GM23338 (cell line): Measurements from ENCODE around the gene UBA6. TPM values are rescaled to one million over a fixed set of nuclear protein-coding genes. Genes with fewer than 3 reads are reported as not detected.
"Not testable (repeated sequence)": the region's sequence is repeated elsewhere in the genome, so short reads cannot be mapped to it uniquely, and the experiment has no call there.

Experiments
- ATAC-seq: fragments of 200-7000 bp; cut with Tn5 transposase; 3 replicates; pipeline ENCODE4 v1.9.1; 2020
- DNase-seq: peaks from one replicate; pipeline ENCODE4 v3.0.0-alpha.2; 2015; ENCODE audit warnings: low spot score
- H2AFZ ChIP-seq: fragments of 200-600 bp; sonication (generic); 2 replicates; pipeline ENCODE4 v1.8.0; 2016; ENCODE audit warnings: antibody characterized with exemption, mild to moderate bottlenecking, moderate library complexity
- H3F3A ChIP-seq: fragments of 200-600 bp; sonication (generic); replicated peaks from 2 replicates; pipeline ENCODE4 v1.8.0; 2017; ENCODE audit warnings: antibody characterized with exemption, mixed run types, low read depth
- H3K27ac ChIP-seq: fragments of 200-600 bp; sonication (generic); 2 replicates; pipeline ENCODE4 v1.6.1; 2016; ENCODE audit warnings: low read depth
- H3K27me3 ChIP-seq: fragments of 200-600 bp; sonication (generic); 2 replicates; pipeline ENCODE4 v1.8.0; 2016; ENCODE audit warnings: mild to moderate bottlenecking, mixed run types, moderate library complexity; ENCODE audit not compliant: insufficient read depth
- H3K36me3 ChIP-seq: fragments of 200-600 bp; sonication (generic); 2 replicates; pipeline ENCODE4 v1.8.0; 2016; ENCODE audit warnings: mild to moderate bottlenecking; ENCODE audit not compliant: insufficient read depth
- H3K4me1 ChIP-seq: fragments of 200-600 bp; sonication (generic); 2 replicates; pipeline ENCODE4 v1.8.0; 2016; ENCODE audit warnings: mild to moderate bottlenecking, moderate library complexity; ENCODE audit not compliant: insufficient read depth
- H3K4me2 ChIP-seq: fragments of 200-600 bp; sonication (generic); 2 replicates; pipeline ENCODE4 v1.7.1; 2017; ENCODE audit warnings: mixed run types
- H3K4me3 ChIP-seq: fragments of 200-600 bp; sonication (generic); 2 replicates; pipeline ENCODE4 v1.6.1; 2016; ENCODE audit warnings: mixed run types
- H3K79me2 ChIP-seq: fragments of 200-600 bp; sonication (generic); replicated peaks from 2 replicates; pipeline ENCODE4 v1.8.0; 2017; ENCODE audit warnings: mild to moderate bottlenecking; ENCODE audit not compliant: insufficient read depth
- H3K9me2 ChIP-seq: fragments of 200-600 bp; sonication (generic); 2 replicates; pipeline ENCODE4 v1.8.0; 2017; ENCODE audit not compliant: insufficient read depth
- H4K20me1 ChIP-seq: fragments of 200-600 bp; sonication (generic); replicated peaks from 2 replicates; pipeline ENCODE4 v1.8.0; 2017; ENCODE audit warnings: mild to moderate bottlenecking; ENCODE audit not compliant: insufficient read depth
- H3K27ac Mint-ChIP-seq: 2 replicates; pipeline ENCODE4 v1.8.0; 2020; ENCODE audit warnings: inconsistent platforms, mild to moderate bottlenecking, moderate library complexity, mixed read lengths
- H3K27me3 Mint-ChIP-seq: 3 replicates; pipeline ENCODE4 v1.8.0; 2022; ENCODE audit warnings: low read depth, mild to moderate bottlenecking, moderate library complexity, mixed read lengths, inconsistent platforms; ENCODE audit not compliant: insufficient read depth, poor library complexity
- H3K36me3 Mint-ChIP-seq: 3 replicates; pipeline ENCODE4 v1.8.0; 2021; ENCODE audit warnings: low read depth, mild to moderate bottlenecking, inconsistent platforms, moderate library complexity, mixed read lengths
- H3K4me1 Mint-ChIP-seq: 3 replicates; pipeline ENCODE4 v1.8.0; 2020; ENCODE audit warnings: mild to moderate bottlenecking, inconsistent platforms, mixed read lengths
- H3K4me3 Mint-ChIP-seq: 3 replicates; pipeline ENCODE4 v1.8.0; 2021; ENCODE audit warnings: moderate library complexity, mild to moderate bottlenecking, inconsistent platforms, mixed read lengths
- H3K9me3 Mint-ChIP-seq: 3 replicates; pipeline ENCODE4 v1.8.0; 2020; ENCODE audit warnings: moderate library complexity, mild to moderate bottlenecking, inconsistent platforms, mixed read lengths
- CREB1 ChIP-seq: fragments of 250-450 bp; sonication (Bioruptor Pico); IDR thresholded peaks from 2 replicates; pipeline ENCODE4 v1.5.0; 2020; ENCODE audit warnings: low read depth, mild to moderate bottlenecking, moderate library complexity
- ETS1 ChIP-seq: IDR thresholded peaks from 2 replicates; pipeline ENCODE4 v1.6.1; 2016; ENCODE audit warnings: antibody characterized with exemption
- EZH2 ChIP-seq: fragments of 200-600 bp; sonication (generic); IDR thresholded peaks from one replicate; pipeline ENCODE4 v1.8.0; 2017; ENCODE audit warnings: antibody characterized with exemption, mild to moderate bottlenecking, low read depth; ENCODE audit not compliant: unreplicated experiment
- EZH2phosphoT487 ChIP-seq: fragments of 200-600 bp; sonication (generic); IDR thresholded peaks from one replicate; pipeline ENCODE4 v1.8.1; 2018; ENCODE audit warnings: antibody characterized with exemption; ENCODE audit not compliant: unreplicated experiment
- JUNB ChIP-seq: IDR thresholded peaks from one replicate; pipeline ENCODE4 v1.6.1; 2016; ENCODE audit warnings: antibody characterized with exemption; ENCODE audit not compliant: unreplicated experiment
- NANOG ChIP-seq: IDR thresholded peaks from 2 replicates; pipeline ENCODE4 v1.6.1; 2016; ENCODE audit warnings: antibody characterized with exemption, borderline replicate concordance
- POLR2AphosphoS5 ChIP-seq: IDR thresholded peaks from 2 replicates; pipeline ENCODE4 v1.6.1; 2016; ENCODE audit warnings: antibody characterized with exemption, low read depth
- REST ChIP-seq: IDR thresholded peaks from one replicate; pipeline ENCODE4 v1.6.1; 2018; ENCODE audit warnings: antibody characterized with exemption; ENCODE audit not compliant: unreplicated experiment
- STAT1 ChIP-seq: IDR thresholded peaks from one replicate; pipeline ENCODE4 v1.6.1; 2016; ENCODE audit warnings: antibody characterized with exemption; ENCODE audit not compliant: unreplicated experiment
- ZNF114 ChIP-seq: fragments of 250-450 bp; sonication (Bioruptor Pico); IDR thresholded peaks from 2 replicates; pipeline ENCODE4 v1.5.0; 2020; ENCODE audit warnings: mild to moderate bottlenecking, moderate library complexity
- ZNF331 ChIP-seq: fragments of 250-450 bp; sonication (Bioruptor Pico); IDR thresholded peaks from 2 replicates; pipeline ENCODE4 v1.5.0; 2020; ENCODE audit warnings: low read depth, mild to moderate bottlenecking, moderate library complexity
- ZNF462 ChIP-seq: fragments of 250-450 bp; sonication (Bioruptor Pico); IDR thresholded peaks from 2 replicates; pipeline ENCODE4 v1.5.0; 2020; ENCODE audit warnings: mild to moderate bottlenecking, moderate library complexity
- polyA plus RNA-seq: library from polyadenylated mRNA; unstranded; fragments of >200 nt; fragmentation: Nextera tagmentation; extraction: Ambion mirVana; gene quantifications from 2 replicates; pipeline ENCODE4 v1.2.1, GENCODE V29; 2016
- total RNA-seq: library from RNA; depleted of rRNA; stranded (reverse); fragments of >200 nt; shearing (Covaris generic); gene quantifications from 2 replicates; pipeline ENCODE4 v1.2.3, GENCODE V29; 2014

The UBA6 gene
- total and polyA plus RNA-seq, 2 experiments from 2014 or later: 17.6 to 77.3 TPM

- not testable (repeated sequence) for H3K27ac ChIP-seq, H3K27me3 Mint-ChIP-seq, H3K4me3 Mint-ChIP-seq, H3K4me2 ChIP-seq, H3K9me2 ChIP-seq, H3K36me3 Mint-ChIP-seq, DNase-seq, H3K9me3 Mint-ChIP-seq, H3K27ac Mint-ChIP-seq, H4K20me1 ChIP-seq, H3K27me3 ChIP-seq, H3K4me3 ChIP-seq, ATAC-seq, H2AFZ ChIP-seq, H3F3A ChIP-seq
- Histone ChIP-seq H3K4me1 (peaks cover 15% of the 10 kb centered on the region), H3K36me3 (peaks cover 11% of the 10 kb centered on the region; the same call in 1 of the 2 replicates), H3K79me2 (peaks cover 89% of the 10 kb centered on the region)
- peaks cover 15% of the 10 kb centered on the region for H3K4me1 Mint-ChIP-seq
These were observed 5.7 kb upstream of the UBA6 start for GRCh38 chr4:67706682-67707081.

GRCh38 chr4:67704843-67705242 lies 3.9 kb upstream of the UBA6 start:
- TF ChIP-seq REST: no peak
- TF ChIP-seq ZNF114 (CRISPR knock-in tag): no peak
- TF ChIP-seq EZH2: no peak
- TF ChIP-seq ZNF462 (CRISPR knock-in tag): no peak
- TF ChIP-seq EZH2phosphoT487: no peak
- TF ChIP-seq NANOG: no peak
- TF ChIP-seq ETS1: no peak
- TF ChIP-seq STAT1: no peak
- TF ChIP-seq CREB1: no peak
- no peak for TF ChIP-seq POLR2AphosphoS5
- no peak for TF ChIP-seq JUNB
- no peak for TF ChIP-seq ZNF331 (CRISPR knock-in tag)
- no peaks in the 10 kb centered on the region for H3F3A ChIP-seq
- no peak overlapping the region for H3K4me3 ChIP-seq
- Mint-ChIP-seq H3K4me1 (peaks cover 8% of the 10 kb centered on the region), H3K9me3 (peaks cover 9% of the 10 kb centered on the region; the same call in 2 of the 3 replicates), H3K27ac (no peak overlapping the region), H3K27me3 (no peaks in the 10 kb centered on the region), H3K36me3 (peaks cover 5% of the 10 kb centered on the region), H3K4me3 (no peak overlapping the region)
- H3K9me2 ChIP-seq: 0 out of 2 replicates have a peak, but pooled peaks cover 5% of the 10 kb centered on the region
- DNase-seq: no peak
- peaks cover 11% of the 10 kb centered on the region; the same call in 1 of the 2 replicates for H3K36me3 ChIP-seq
- no peaks in the 10 kb centered on the region for H4K20me1 ChIP-seq
- H3K4me2 ChIP-seq: no peak overlapping the region
- peaks cover 8% of the 10 kb centered on the region for H3K4me1 ChIP-seq
- no peaks in the 10 kb centered on the region for H3K27me3 ChIP-seq
- peaks cover 87% of the 10 kb centered on the region for H3K79me2 ChIP-seq
- no peak overlapping the region for H3K27ac ChIP-seq
- H2AFZ ChIP-seq: no peak overlapping the region
- ATAC-seq: no peak
